H1 (cell line): ENCODE data around the gene ZFHX2. TPM values are rescaled to one million over a fixed set of nuclear protein-coding genes. Genes with fewer than 3 reads are reported as not detected.

Experiments used
- CTCF ChIA-PET: fragments of 300-600 bp; sonication (Branson Sonifier 250); formaldehyde crosslinking; loops from one replicate; lab custom pipeline; 2021; ENCODE audit not compliant: partially characterized antibody; lab: Charles Lee
- POLR2A ChIA-PET: fragments of 300-600 bp; sonication (Branson Sonifier 250); formaldehyde crosslinking; loops from one replicate; lab custom pipeline; 2021; ENCODE audit warnings: inconsistent platforms; ENCODE audit not compliant: partially characterized antibody; lab: Charles Lee
- DNase-seq, 2 experiments: peaks; one replicate each; pipeline versions ENCODE4 v3.0.0 to v3.0.0-alpha.2; 2010 to 2022; ENCODE audit warnings: low spot score in 2 of 2, low read depth in 1 of 2, mixed read lengths in 1 of 2
- FAIRE-seq: peaks from 2 replicates; lab custom pipeline; 2011; peaks lifted over from hg19 to GRCh38; lab: Jason Lieb, UNC
- H2AFZ ChIP-seq: 2 replicates; pipeline ENCODE4 v1.8.1; 2012; ENCODE audit warnings: low read length, inconsistent platforms
- H2AK5ac ChIP-seq: 2 replicates; pipeline ENCODE4 v1.6.1; 2013; ENCODE audit warnings: low read depth, low read length
- H2BK120ac ChIP-seq: replicated peaks from 2 replicates; pipeline ENCODE3; 2013; ENCODE audit warnings: low read depth, low read length, inconsistent platforms
- H2BK12ac ChIP-seq: 2 replicates; pipeline ENCODE4 v1.6.1; 2013; ENCODE audit warnings: low read depth, low read length
- H2BK15ac ChIP-seq: 2 replicates; pipeline ENCODE4 v1.6.1; 2013; ENCODE audit warnings: low read length
- H2BK20ac ChIP-seq: 2 replicates; pipeline ENCODE4 v1.6.1; 2013; ENCODE audit warnings: low read length
- H2BK5ac ChIP-seq: 2 replicates; pipeline ENCODE4 v1.6.1; 2013; ENCODE audit warnings: low read depth, low read length
- H3K14ac ChIP-seq: 2 replicates; pipeline ENCODE4 v1.6.1; 2013; ENCODE audit warnings: inconsistent platforms; ENCODE audit not compliant: insufficient read length
- H3K18ac ChIP-seq: 2 replicates; pipeline ENCODE4 v1.6.1; 2013; ENCODE audit warnings: low read length; ENCODE audit errors: extremely low read depth
- H3K23ac ChIP-seq: 2 replicates; pipeline ENCODE4 v1.6.1; 2013; ENCODE audit warnings: inconsistent platforms; ENCODE audit not compliant: insufficient read length
- H3K23me2 ChIP-seq: 2 replicates; pipeline ENCODE4 v1.6.1; 2013; ENCODE audit warnings: low read depth, low read length
- H3K27ac ChIP-seq: 2 replicates; pipeline ENCODE4 v1.6.1; 2011; ENCODE audit warnings: low read depth, low read length, inconsistent platforms
- H3K27me3 ChIP-seq, 4 experiments: replicated peaks in 1 of 4; 1 replicate in 1 of 4; 2 replicates in 3 of 4; pipeline versions ENCODE4 v1.6.1 to v1.8.1; 2011 to 2013; ENCODE audit warnings: low read length in 3 of 4, mild to moderate bottlenecking in 3 of 4, inconsistent platforms in 2 of 4, mixed read lengths in 2 of 4, moderate library complexity in 1 of 4; ENCODE audit not compliant: control insufficient read depth in 3 of 4, insufficient read depth in 3 of 4; ENCODE audit errors: extremely low read depth in 1 of 4
- H3K36me3 ChIP-seq, 4 experiments: 2 replicates each; pipeline versions ENCODE4 v1.6.1 to v1.8.1; 2011 to 2013; ENCODE audit warnings: mild to moderate bottlenecking in 4 of 4, low read length in 3 of 4, moderate library complexity in 2 of 4, control low read depth in 1 of 4, inconsistent platforms in 1 of 4; ENCODE audit not compliant: insufficient read depth in 4 of 4, control insufficient read depth in 2 of 4
- H3K4ac ChIP-seq: replicated peaks from 2 replicates; pipeline ENCODE3; 2013; ENCODE audit warnings: low read length, low read depth, mixed read lengths, inconsistent platforms; ENCODE audit not compliant: insufficient read length
- H3K4me1 ChIP-seq, 4 experiments: replicated peaks in 1 of 4; 1 replicate in 1 of 4; 2 replicates in 3 of 4; pipeline versions ENCODE4 v1.6.1 to v1.8.1; 2011 to 2013; ENCODE audit warnings: low read length in 3 of 4, inconsistent platforms in 2 of 4, mixed read lengths in 1 of 4; ENCODE audit not compliant: insufficient read depth in 4 of 4, control insufficient read depth in 3 of 4
- H3K4me2 ChIP-seq, 2 experiments: 2 replicates each; pipeline versions ENCODE4 v1.6.1 to v1.8.1; 2011 to 2013; ENCODE audit warnings: low read depth in 2 of 2, low read length in 2 of 2, control low read depth in 1 of 2, inconsistent platforms in 1 of 2, mild to moderate bottlenecking in 1 of 2; ENCODE audit not compliant: insufficient read depth in 1 of 2
- H3K4me3 ChIP-seq, 4 experiments: fragments of 200-600, 300-600 bp in 1 of 4; sonication (generic), shearing (Covaris generic), sonication (Bioruptor Twin) in 1 of 4; 2 replicates each; pipeline versions ENCODE4 v1.5.1 to v1.8.1; 2011 to 2016; ENCODE audit warnings: low read length in 4 of 4, low read depth in 3 of 4, control low read depth in 2 of 4, inconsistent platforms in 2 of 4, mild to moderate bottlenecking in 2 of 4, mixed read lengths in 1 of 4, moderate library complexity in 1 of 4; ENCODE audit not compliant: insufficient read depth in 2 of 4; ENCODE audit errors: extremely low read depth in 1 of 4
- H3K56ac ChIP-seq: replicated peaks from 2 replicates; pipeline ENCODE3; 2013; ENCODE audit warnings: low read depth, mild to moderate bottlenecking, mixed read lengths, low read length, inconsistent platforms; ENCODE audit not compliant: insufficient read length
- H3K79me1 ChIP-seq: 2 replicates; pipeline ENCODE4 v1.6.1; 2013; ENCODE audit warnings: low read depth, low read length, control low read depth
- H3K79me2 ChIP-seq, 2 experiments: 2 replicates each; pipeline versions ENCODE4 v1.6.1 to v1.8.1; 2012 to 2013; ENCODE audit warnings: low read length in 2 of 2, mild to moderate bottlenecking in 2 of 2, inconsistent platforms in 1 of 2; ENCODE audit not compliant: insufficient read depth in 2 of 2, control insufficient read depth in 1 of 2
- H3K9ac ChIP-seq, 4 experiments: replicated peaks in 1 of 4; 1 replicate in 1 of 4; 2 replicates in 3 of 4; pipeline versions ENCODE4 v1.6.1 to v1.8.1; 2011 to 2013; ENCODE audit warnings: low read depth in 3 of 4, low read length in 3 of 4, control low read depth in 2 of 4, mild to moderate bottlenecking in 2 of 4, moderate library complexity in 2 of 4, inconsistent platforms in 1 of 4; ENCODE audit errors: extremely low read depth in 1 of 4
- H3K9me3 ChIP-seq, 2 experiments: 2 replicates each; pipeline versions ENCODE4 v1.6.1 to v1.8.1; 2012 to 2013; ENCODE audit warnings: mild to moderate bottlenecking in 2 of 2, moderate library complexity in 2 of 2, control low read depth in 1 of 2, inconsistent platforms in 1 of 2, low read depth in 1 of 2, low read length in 1 of 2, mixed read lengths in 1 of 2; ENCODE audit not compliant: insufficient read depth in 2 of 2
- H4K20me1 ChIP-seq, 2 experiments: replicated peaks in 1 of 2; 2 replicates each; pipeline versions ENCODE3 to v1.8.1; 2011 to 2013; ENCODE audit warnings: inconsistent platforms in 2 of 2, low read length in 2 of 2, mild to moderate bottlenecking in 1 of 2; ENCODE audit not compliant: insufficient read depth in 2 of 2, control insufficient read depth in 1 of 2
- H4K5ac ChIP-seq: 2 replicates; pipeline ENCODE4 v1.6.1; 2013; ENCODE audit warnings: low read length, low read depth, mixed read lengths, inconsistent platforms; ENCODE audit not compliant: insufficient read length
- H4K8ac ChIP-seq: 2 replicates; pipeline ENCODE4 v1.8.0; 2013; ENCODE audit warnings: mild to moderate bottlenecking, moderate library complexity, low read length, inconsistent platforms; ENCODE audit not compliant: insufficient read depth; ENCODE audit errors: extremely low read depth
- H4K91ac ChIP-seq: replicated peaks from 2 replicates; pipeline ENCODE3; 2013; ENCODE audit warnings: low read length, mixed read lengths, inconsistent platforms; ENCODE audit not compliant: insufficient read length
- SAP30 ChIP-seq: fragments of 300-600 bp; sonication (generic); IDR thresholded peaks from 2 replicates; pipeline ENCODE4 v1.7.1; 2012; ENCODE audit warnings: low read length, moderate library complexity, mild to moderate bottlenecking, inconsistent platforms; ENCODE audit not compliant: insufficient read depth, insufficient replicate concordance
- TBP ChIP-seq: IDR thresholded peaks from 2 replicates; pipeline ENCODE4 v1.6.1; 2011; ENCODE audit warnings: low read depth, low read length, improper control_type of control experiment
- WGBS, 2 experiments: shearing (Covaris generic) in 1 of 2; methylation state at CpG; one replicate each; pipeline versions ENCODE4 v1.1.6 to v1.1.7; 2013 to 2015; ENCODE audit warnings: low lambda C conversion rate in 2 of 2, mixed read lengths in 2 of 2, inconsistent platforms in 1 of 2, low coverage in 1 of 2, missing lambda C conversion rate in 1 of 2; ENCODE audit not compliant: insufficient replicate concordance in 2 of 2, insufficient coverage in 1 of 2, insufficient read length in 1 of 2; ENCODE audit errors: extremely low coverage in 1 of 2, missing lambda C conversion rate in 1 of 2; 5-methylcytosine and 5-hydroxymethylcytosine counted together
- polyA plus RNA-seq, 7 experiments: library from polyadenylated mRNA; depleted of rRNA in 3 of 7; stranded (reverse) in 5 of 7; unstranded in 2 of 7; fragments of >200 nt in 5 of 7; fragments of 200-250 nt in 2 of 7; gene quantifications; 1 replicate in 5 of 7; 2 replicates in 1 of 7; 4 replicates in 1 of 7; pipeline versions ENCODE4 v1.2.1 to v1.2.3, GENCODE V29; 2011 to 2013; ENCODE audit warnings: missing spikeins in 2 of 7, mixed read lengths in 2 of 7
- total RNA-seq: library from RNA; stranded (reverse); fragmentation: NEBNext Ultra II Directional; extraction: Animal tissue kit (Norgen Biotek cat#: 25700); gene quantifications from 2 replicates; pipeline ENCODE4 v1.2.1, GENCODE V29; 2021

ZFHX2 gene
- total and polyA plus RNA-seq, 2 of the 8 experiments (the other 6 are each of a cell fraction or from before 2014, with no cell fraction given): 2.7 to 27.0 TPM

GRCh38 chr14:23555533-23555881 is 3.9 kb upstream of the ZFHX2 start:
- Histone ChIP-seq H2BK120ac (no peak overlapping the region), H3K9ac (peak overlapping the region in 2 of 4 experiments; percentile 76 to 80; a peak in 2 of 7 replicates), H2AFZ (no peak overlapping the region), H3K27me3 (no peaks in the 10 kb centered on the region), H3K79me2 (peaks cover under 1 to 22% of the 10 kb centered on the region in 2 experiments; a peak in 3 of 4 replicates), H3K14ac (no peak overlapping the region), H2AK5ac (no peak overlapping the region), H3K23ac (no peak overlapping the region), H3K23me2 (peaks cover 13% of the 10 kb centered on the region), H3K79me1 (0 out of 2 replicates have a peak, but pooled peaks cover 7% of the 10 kb centered on the region), H4K5ac (no peak overlapping the region), H3K36me3 (peaks cover 0 to 15% (median 3%) of the 10 kb centered on the region in 4 experiments; a peak in 4 of 8 replicates), H4K20me1 (peaks cover 0 to 3% of the 10 kb centered on the region in 2 experiments), H3K4me1 (peaks cover 0 to 19% (median 11%) of the 10 kb centered on the region in 4 experiments; a peak in 6 of 7 replicates), H2BK20ac (no peak overlapping the region), H3K56ac (no peak overlapping the region), H3K4me3 (peak overlapping the region; percentile 56 to 87 (median 80)), H4K91ac (no peak overlapping the region), H2BK5ac (0 out of 2 replicates have a peak overlapping the region, but pooled peaks have one; percentile 93), H4K8ac (no peak overlapping the region), H2BK12ac (no peak overlapping the region), H3K27ac (no peak overlapping the region), H3K4ac (no peak overlapping the region), H3K4me2 (peak overlapping the region; percentile 80 to 93), H3K18ac (no peak overlapping the region), H3K9me3 (no peaks in the 10 kb centered on the region), H2BK15ac (no peak overlapping the region)
- DNase-seq (no peak), FAIRE-seq (no peak)
- TF ChIP-seq SAP30 (peak; percentile 67), TBP (no peak)
- WGBS, 2 experiments: 7% methylated on average over 10 of the region's 14 CpGs; no CpG with 5 or more reads in 1 of the 2 experiments
- POLR2A ChIA-PET: interaction anchor here (0.7 to 52.7 kb wide), 7 partner anchors 12 to 640 kb away, joined by 3 to 1523 read pairs (median 4); partner anchors contain the start of genes AP1G2, NGDN, TM9SF1 and ZFHX2
- CTCF ChIA-PET: interaction anchor here (34.2 to 70.5 kb wide), 2 partner anchors 28 to 79 kb away, joined by 1314 to 2092 read pairs; partner anchors contain the start of gene NGDN
